ENCODE results near the gene BMP8B.

GRCh38 chr1:39729030-39729429 lies 59.6 kb downstream of the BMP8B start:
- TF ChIP-seq GABPA (IDR thresholded peaks at IDR 0.05; ENCODE audit: low read depth) (no peak), TEAD4 (IDR thresholded peaks at IDR 0.05; ENCODE audit: borderline replicate concordance, insufficient read depth) (no peak), POLR2AphosphoS5 (IDR thresholded peaks at IDR 0.05; ENCODE audit: low read depth, low read length) (no peak), REST (IDR thresholded peaks at IDR 0.05; ENCODE audit: low read depth, low read length) (no peak), CTCF (IDR thresholded peaks at IDR 0.05) (no peak), RCOR1 (IDR thresholded peaks at IDR 0.05; ENCODE audit: low read length) (no peak), SMC3 (IDR thresholded peaks at IDR 0.05; ENCODE audit: low read depth, low read length) (no peak), EZH2phosphoT487 (IDR thresholded peaks at IDR 0.05; ENCODE audit: borderline replicate concordance, low read depth) (no peak), CHD2 (IDR thresholded peaks at IDR 0.05; ENCODE audit: low read length, partially characterized antibody) (no peak), RAD21 (IDR thresholded peaks at IDR 0.05; ENCODE audit: low read length) (no peak)
